ENCODE measurements around the gene PRPSAP2.
"Not testable (repeated sequence)": the region's sequence is repeated elsewhere in the genome, so short reads cannot be mapped to it uniquely, and the experiment has no call there.

The PRPSAP2 gene

DNA sequence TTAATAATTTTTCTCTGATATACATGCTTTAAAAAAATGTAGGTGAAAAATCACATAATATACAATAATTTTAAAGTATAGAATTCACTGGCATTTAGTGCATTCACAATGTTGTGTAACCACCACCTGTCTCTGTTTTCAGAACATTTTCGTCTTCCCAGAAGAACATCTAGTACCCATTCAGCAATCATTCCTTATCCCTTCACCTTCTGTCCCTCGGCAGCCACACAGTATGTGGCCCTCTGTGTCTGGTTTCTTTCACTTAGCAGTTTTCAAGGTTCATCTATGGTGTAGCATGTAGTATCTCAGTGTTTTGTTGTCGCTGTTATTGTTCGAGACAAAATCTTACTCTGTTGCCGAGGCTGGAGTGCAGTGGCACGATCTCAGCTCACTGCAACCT, 33.6 kb downstream of the PRPSAP2 start:
- no peak for DNase-seq

DNA sequence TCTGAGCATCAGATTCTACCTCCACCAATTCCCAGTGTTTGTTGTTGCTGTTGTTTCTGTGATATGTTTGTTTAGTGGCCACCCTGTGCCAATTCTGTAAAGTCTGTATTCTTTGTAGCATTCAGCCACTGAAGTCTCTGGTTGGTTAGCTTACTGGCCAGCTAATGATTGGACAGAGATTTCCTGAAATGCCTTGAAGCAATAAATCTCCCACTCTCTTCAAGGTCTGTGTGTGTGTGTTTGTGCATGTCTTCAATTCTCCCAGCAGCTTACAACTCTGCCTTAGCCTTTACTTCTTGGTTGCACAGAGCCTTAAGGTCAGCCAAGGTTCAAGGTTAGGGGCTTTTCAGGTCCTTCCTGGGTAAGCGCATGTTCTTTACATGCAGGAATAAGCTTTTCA, 38.2 kb downstream of the PRPSAP2 start:
- DNase-seq, result no peak

GRCh38 chr17:18896947-18897346, 39.0 kb downstream of the PRPSAP2 start:
- no peak for DNase-seq

DNA sequence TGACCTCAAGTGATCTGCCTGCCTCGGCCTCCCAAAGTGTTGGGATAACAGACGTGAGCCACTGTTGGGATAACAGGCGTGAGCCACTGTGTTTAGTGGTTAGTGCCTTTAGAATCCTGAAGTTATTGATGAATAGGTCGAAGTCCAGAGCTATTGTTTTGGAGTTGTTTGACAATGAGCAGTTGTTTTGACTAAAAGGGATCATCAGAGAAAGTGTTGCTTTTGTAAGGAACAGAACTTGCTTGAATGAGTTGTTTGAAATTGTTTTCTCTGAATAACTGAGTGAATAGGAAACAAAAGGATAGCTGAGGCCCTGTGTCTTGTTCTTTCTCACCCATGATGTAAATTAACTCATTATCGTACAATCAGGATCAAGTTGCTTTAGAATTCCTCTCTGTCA, 46.6 kb downstream of the PRPSAP2 start:
- DNase-seq, result no peak

DNA sequence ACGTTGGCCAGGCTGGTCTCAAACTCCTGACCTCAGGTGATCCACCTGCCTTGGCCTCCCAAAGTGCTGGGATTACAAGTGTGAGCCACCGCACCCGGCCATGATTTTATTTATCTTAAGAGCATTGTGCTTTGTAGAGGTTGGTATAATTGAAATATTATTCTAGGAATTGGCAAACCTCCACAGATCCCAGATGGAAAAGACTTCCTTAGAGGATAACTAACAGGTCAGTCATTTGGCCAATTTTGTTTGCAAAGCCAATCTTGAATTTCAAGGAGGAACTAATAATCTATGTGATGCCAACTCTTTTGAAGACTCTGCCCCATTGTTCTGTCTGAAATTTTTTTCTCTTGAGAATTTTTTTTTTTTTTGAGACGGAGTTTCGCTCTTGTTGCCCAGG, 47.3 kb downstream of the PRPSAP2 start:
- no peak for DNase-seq

DNA sequence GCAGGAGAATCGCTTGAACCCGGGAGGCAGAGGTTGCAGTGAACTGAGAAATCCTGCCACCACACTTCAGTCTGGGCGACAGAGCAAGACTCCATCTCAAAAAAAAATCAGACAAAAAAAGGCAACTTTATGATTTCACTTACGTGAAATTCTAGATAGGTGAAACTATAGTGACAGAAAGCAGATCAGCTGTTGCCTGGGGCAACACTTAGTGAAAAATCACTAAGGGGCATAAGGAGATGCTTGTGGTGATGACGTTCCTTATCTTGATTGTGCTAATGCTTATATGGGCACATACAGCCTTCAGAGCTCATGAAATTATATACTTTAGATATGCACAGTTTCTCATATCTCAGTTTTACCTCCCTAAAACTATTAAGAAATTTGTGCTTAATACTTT, 52.4 kb downstream of the PRPSAP2 start:
- no peak for DNase-seq

DNA sequence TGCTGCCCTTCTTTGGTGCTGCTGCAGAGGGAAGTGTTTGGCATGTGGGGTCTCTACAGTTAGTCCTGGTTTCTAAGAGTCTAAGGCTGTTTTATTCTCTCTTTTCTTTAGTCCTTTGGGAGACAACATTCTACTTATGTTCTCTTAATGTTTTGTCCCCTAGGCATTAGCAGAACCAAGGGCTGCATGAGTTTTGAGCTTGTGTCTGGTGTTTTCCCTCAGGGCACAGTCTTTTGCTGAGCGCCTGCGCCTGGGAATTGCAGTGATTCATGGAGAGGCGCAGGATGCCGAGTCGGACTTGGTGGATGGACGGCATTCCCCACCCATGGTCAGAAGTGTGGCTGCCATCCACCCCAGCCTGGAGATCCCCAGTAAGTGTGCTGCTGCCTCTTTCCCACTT, 53.0 kb downstream of the PRPSAP2 start:
- DNase-seq, result no peak

DNA sequence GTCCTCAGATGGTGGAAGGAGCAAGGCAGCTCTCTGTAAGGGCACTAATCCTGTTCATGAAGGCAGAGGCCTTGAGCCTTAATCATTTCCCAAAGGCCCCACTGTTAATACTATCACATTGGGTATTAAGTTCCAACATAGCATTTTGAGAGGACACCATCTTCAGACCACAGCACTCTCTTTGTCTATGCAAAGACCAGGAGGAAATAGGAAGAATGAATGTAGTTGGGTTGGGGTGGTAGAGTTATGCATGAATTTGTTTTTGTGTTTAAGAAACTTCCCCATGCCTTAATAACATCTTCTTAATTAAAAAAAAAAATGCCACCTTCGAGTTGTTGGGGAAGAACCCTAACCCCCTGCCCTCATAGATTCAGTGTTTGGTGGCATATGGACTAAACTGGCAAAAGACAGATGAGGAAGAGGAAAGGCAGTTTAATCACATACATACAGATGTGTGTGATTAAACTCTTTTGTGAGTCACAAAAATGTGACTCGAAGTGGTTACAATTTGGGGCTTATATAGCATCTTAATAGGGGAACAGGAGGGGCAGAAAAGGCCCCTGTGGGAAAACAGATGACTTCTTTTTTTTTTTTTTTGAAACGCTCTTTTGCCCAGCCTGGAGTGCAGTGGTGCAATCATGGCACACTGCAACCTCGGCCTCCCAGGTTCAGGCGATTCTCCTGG, 59.0 kb downstream of the PRPSAP2 start:
- DNase-seq, result no peak

GRCh38 chr17:18917506-18918032, 59.6 kb downstream of the PRPSAP2 start:
- no peak for DNase-seq

GRCh38 chr17:18919963-18920362, 62.0 kb downstream of the PRPSAP2 start:
- DNase-seq, result no peak

GRCh38 chr17:18920911-18921441, 63.0 kb downstream of the PRPSAP2 start:
- DNase-seq, result peak; percentile 17

GRCh38 chr17:18921485-18921884, 63.6 kb downstream of the PRPSAP2 start:
- DNase-seq, result no peak

DNA sequence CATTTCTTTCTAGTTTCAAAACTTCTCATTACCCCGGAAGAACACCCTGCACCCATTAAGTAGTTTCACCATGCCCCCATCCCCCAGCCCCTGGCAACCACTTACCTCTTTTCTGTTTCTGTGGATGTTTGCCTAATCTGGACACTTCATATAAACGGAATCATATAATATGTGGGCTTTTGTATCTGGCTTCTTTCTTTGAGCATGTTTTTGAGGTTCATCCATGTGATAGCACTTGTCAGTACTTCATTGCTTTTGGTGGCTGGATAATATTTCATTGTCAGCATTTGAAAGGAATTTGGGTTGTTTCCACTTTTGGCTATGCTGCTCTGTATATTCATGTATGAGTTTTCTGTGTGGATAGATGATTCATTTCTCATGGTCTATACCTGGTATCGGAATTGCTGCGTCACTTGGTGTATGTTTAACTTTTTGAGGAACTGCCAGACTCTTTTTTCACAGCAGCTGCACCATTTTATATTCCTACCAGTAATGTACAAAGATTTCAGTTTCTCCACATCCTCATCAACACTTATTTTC, 64.1 kb downstream of the PRPSAP2 start:
- DNase-seq, result no peak

GRCh38 chr17:18922596-18922995, 64.7 kb downstream of the PRPSAP2 start:
- DNase-seq, result not testable (repeated sequence)

GRCh38 chr17:18925187-18925586, 67.3 kb downstream of the PRPSAP2 start:
- peak; percentile 8 for DNase-seq

DNA sequence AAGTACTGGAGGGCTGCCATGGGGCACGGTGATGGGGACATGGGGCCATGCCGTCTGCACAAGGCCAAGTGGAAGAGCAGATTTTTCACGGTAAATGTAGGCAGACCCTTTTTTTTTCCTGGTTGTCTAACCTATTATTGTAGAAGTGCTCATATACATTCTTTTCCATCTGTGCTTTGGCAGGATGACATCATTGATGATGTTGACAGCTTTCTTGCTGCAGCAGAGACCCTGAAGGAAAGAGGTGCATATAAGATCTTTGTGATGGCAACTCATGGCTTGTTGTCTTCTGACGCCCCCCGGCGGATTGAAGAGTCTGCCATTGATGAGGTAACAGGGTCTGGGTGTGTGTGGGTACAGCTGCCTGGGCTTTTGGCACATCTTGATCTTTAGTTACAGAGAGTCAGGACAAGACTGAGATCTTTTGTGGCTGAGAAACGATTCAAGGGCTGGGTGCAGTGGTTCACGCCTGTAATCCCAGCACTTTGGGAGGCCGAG, 70.7 kb downstream of the PRPSAP2 start:
- DNase-seq, result no peak

DNA sequence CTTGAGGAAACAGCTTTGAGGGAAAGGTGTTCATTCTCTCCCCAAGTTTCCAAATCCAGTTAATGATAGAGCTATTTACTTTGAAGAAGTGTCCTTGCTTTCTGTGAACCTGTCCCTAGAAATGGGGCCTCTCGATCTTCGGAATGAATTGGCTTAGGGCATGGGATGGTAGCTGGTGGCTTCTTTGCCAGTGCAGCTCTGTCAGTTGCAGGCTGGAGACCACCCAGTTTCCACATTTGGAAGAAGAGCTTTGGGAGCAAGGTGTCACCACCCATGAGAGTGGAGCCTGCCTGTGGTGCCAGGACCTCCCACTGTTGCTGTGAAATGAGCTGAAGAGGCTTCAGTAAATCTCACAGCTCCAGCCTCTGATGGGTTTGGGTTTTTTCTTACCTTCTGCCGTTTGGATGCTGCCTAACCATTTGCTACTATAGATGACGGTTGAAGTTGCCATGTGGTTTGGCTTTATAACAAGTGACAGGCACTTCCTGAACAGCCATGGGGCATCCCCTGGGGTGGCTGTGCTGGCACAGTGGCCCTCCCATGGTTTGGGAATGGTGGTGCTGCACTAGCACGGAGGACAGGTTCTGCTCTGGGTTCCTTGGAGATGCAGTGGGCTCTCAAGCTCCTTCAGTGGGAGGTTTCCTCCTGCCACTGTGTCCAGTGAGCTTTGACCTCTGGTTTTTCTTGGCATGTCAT, 74.6 kb downstream of the PRPSAP2 start:
- peak; percentile 18 for DNase-seq

DNA sequence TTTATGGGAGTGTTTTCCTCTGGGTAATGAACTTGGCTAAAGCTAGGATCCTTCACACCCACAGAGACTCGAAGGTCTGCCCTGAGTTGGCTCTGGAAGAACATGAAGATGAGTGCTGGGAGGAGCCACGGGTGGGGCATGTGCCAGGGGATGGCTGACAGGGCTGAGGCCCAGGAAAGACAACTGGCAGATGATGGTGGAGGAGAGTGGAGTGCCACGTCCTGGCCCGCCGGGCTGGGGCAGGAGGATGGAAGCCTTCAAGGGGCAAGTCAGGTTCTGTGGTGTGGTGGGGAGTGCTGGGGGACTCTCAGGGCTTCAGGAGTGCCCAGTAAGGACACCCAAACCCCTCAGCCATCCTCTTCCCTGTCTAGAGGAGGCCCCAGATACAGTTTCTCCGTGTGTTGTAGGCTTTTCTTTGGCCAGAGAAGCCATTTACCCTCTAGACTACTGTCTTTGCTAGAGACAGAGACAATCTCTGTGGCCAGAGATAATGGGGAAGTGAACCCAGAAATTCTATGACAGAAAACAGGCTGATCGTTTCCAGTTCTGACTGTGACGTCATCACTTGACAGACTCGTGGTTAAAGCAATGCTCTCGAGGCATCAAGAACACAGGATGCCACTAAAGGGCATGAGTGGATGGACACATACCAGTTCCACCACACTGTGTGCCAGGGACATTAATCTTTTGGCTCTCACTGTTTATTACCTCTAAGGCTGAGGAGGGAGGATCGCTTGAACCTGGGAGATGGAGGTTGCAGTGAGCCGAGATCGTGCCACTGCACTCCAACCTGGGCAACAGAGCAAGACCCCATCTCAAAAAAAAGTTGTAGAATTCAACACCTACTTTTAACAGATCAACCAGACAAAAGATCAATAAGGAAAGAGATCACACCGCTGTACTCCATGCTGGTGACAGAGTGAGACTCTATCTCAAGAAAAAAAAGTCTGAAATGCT, 75.4 kb downstream of the PRPSAP2 start:
- DNase-seq, result peak; percentile 12

- no peak for DNase-seq
These were observed 80.2 kb downstream of the PRPSAP2 start for GRCh38 chr17:18937981-18938691.

- DNase-seq, result no peak
These were observed 80.7 kb downstream of the PRPSAP2 start for GRCh38 chr17:18938692-18939023.

- no peak for DNase-seq
These were observed 86.7 kb downstream of the PRPSAP2 start for GRCh38 chr17:18944646-18945045.

DNA sequence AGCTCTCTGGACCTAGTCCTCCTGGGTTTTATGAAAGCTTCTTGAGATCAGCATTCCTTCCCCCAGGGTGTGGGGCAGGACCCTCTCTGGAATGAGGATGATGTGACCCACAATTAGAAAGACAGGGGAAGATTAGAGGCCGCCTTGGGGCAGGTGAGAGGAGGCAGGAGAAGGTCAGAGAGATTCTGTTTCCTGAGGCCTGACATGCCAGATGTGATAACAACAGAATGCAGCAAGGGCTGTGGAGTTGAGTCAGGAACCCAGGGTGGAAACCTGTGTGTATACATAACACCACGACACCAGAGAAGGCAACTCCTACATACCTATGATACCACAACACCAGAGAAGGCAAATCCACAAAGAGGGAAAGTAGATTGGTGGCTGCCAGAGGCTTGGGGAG, 88.6 kb downstream of the PRPSAP2 start:
- DNase-seq, result no peak
